NCI-H446 treated with DMSO at 0.1 percent for 48 hours (cell line): ENCODE measurements around the gene MBTPS1.
"Not testable (repeated sequence)": the region's sequence is repeated elsewhere in the genome, so short reads cannot be mapped to it uniquely, and the experiment has no call there.

Experiments used
- DNase-seq: peaks from one replicate; lab custom pipeline; 2025; lab: John Stamatoyannopoulos, UW

Gene MBTPS1

GRCh38 chr16:84137287-84137686 is 20.5 kb upstream of the MBTPS1 start:
- no peak for DNase-seq

DNA sequence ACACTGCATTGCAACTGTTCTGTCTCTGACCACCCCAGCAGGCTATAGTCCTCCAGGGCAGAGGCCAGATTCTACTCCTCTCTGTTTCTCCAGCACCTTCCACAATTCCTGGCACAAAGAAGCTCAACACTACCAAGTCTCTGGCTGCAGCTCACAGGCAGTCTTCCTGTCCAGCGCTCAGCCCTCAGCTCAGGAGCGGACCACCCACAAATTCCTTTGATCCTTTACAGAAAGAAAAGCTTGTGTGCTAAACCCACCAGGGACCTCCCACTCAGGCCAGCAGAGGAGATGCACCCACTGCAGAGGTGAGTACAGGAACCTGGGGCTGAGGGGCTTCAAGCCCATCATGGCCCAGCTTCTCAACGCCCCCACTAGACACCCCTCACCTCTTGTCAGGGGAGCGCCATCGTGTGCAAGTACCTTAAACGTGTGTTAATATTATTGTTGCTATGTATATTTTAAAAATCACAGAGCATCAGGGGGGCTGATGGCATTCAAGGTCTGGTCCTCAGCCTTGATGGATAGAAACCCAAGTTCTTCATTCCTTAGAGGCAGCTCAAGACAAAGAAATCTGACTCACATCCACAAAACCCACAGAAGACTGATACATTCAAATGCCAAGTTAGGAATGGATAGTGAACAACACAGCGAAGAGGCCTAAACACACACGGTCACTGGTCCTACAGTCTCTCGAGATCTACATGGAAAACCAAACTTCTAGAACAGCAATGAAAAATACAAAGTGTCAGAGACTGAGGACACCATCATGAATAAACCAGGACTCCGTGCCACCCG is 19.8 kb upstream of the MBTPS1 start:
- no peak for DNase-seq

DNA sequence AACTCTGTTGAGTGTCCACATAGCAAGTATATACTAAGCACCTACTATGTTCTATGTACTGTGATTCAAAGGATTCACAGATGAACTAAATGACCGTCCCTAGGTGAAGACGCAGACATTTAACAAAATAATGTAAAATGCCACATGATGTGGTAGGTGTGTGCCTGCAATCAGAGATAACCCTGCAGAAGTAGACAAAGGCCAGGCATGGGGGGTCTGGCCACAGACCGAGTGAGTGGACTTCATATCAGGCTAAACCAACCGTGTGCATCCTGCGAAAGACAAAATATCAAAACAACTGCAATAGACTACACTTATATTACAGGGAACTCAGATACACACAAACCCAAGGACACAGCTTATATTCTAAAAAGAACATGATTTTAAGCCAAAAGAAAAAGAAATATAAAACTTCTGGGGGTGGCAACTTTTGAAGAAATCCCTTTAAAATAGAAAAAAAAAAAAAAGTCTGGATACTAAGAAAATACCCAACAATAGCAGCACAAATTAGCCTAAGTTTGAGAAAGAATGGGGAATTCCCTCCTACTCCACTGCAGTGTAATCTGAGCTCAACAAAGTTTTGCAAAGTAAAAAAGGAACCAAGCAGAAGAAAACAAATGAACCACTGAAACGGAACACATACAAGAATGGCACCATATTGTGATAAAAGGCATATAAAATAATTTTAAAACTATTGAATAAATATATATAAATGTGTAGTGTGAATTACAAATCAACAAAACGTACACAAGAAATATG is 16.0 kb upstream of the MBTPS1 start:
- DNase-seq, result no peak

DNA sequence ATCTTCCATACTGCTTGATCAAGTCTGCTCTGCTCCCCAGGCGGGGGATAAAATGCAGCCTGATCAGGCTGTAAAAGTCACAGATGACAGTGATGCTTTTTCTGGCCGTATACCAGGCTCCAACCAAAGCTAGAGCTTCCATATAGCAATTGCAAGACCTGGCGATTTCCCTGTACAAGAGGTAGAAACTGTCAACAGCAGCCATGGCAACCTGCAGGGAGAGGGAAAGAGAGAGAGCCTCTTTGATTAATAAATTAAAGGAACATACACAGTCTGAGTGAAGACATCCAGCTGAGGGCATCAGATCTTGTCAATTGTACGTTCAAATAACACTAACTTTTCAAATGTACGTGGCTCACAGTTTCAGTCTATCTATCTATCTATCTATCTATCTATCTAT is 14.4 kb upstream of the MBTPS1 start:
- no peak for DNase-seq

- DNase-seq, result no peak
Measured at GRCh38 chr16:84124257-84125073, 7.7 kb upstream of the MBTPS1 start.

- no peak for DNase-seq
Measured at GRCh38 chr16:84121007-84121406, 4.3 kb upstream of the MBTPS1 start.

DNA sequence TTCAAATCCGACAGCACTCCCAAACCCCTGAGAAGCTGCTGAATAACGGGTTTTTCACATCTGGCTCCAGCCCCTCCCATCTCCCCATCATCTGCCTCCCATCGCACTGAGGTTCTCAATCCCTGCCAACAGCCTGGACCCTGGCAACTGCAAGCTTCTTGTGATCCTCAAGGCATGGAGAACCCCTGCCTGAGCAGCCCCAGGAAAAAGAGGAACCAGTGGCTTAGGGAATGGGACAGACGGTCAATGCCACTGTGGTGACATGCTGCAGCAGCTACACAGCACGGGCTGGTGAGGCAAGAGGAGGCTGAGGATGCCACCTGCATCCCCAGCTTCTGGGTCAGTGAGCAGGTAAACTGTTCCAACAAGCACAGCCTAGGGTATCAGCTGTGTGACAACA is 3.3 kb upstream of the MBTPS1 start:
- no peak for DNase-seq

GRCh38 chr16:84119368-84119767 is 2.6 kb upstream of the MBTPS1 start:
- no peak for DNase-seq

GRCh38 chr16:84118315-84118714 is 1.6 kb upstream of the MBTPS1 start:
- DNase-seq, result not testable (repeated sequence)

- no peak for DNase-seq
Measured at GRCh38 chr16:84117494-84117843, 727 bp upstream of the MBTPS1 start.

GRCh38 chr16:84115919-84116719 is 623 bp downstream of the MBTPS1 start:
- DNase-seq, result peak; percentile 0

GRCh38 chr16:84111949-84112348 is 4.8 kb downstream of the MBTPS1 start:
- DNase-seq, result not testable (repeated sequence)

- no peak for DNase-seq
Measured at GRCh38 chr16:84111525-84111924, 5.2 kb downstream of the MBTPS1 start.

DNA sequence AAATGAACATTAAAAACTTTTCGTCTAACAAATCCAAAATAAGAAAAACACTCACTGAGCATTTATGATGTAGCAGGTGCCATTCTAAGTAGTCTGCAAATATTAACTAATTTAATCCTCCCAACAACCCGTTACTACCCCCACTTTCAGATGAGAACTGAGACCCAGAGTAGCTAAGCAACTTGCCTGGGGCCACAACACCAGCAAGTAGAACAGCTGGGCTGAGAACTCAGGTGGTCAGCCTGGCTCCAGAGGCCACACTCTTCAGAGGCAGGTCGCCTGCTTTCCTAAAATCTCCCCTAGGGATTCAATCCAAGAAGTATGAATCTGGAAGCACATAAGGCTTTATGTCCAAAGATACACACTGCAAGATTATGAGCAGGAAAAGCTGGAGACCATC is 6.2 kb downstream of the MBTPS1 start:
- no peak for DNase-seq

DNA sequence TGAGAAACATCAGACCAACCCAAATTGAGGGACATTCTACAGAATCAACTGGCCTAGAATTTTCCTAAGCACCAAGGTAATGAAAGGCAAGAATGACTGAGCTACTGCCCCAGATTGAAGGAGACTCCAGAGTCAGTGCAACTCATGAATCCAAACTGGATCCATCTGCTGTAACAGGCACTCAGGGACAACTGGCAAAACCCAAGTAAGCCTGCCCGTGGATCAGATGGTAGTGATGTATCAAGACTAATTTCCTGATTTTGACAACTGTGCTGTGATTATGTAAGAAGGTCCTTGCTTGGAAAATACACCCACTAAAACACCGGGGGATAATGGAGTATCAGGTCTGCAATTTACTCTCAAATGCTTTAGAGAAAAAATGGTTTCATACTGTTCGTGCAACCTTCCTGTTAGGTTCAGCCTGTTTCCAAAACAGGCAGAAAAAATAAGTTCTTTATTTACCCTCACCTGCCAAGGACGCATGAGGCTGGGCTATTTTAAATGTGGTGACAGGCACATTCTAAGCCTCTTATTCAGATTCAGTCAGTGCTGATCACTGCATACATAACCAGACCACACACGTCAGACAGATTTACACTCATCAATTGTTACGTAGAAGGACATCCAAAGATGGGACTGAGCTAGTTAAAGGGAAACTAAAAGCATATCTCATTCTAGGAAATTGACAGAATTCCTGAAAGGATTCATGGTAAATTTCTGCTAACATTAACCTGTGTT is 7.0 kb downstream of the MBTPS1 start:
- no peak for DNase-seq

GRCh38 chr16:84107921-84108320 is 8.8 kb downstream of the MBTPS1 start:
- no peak for DNase-seq

DNA sequence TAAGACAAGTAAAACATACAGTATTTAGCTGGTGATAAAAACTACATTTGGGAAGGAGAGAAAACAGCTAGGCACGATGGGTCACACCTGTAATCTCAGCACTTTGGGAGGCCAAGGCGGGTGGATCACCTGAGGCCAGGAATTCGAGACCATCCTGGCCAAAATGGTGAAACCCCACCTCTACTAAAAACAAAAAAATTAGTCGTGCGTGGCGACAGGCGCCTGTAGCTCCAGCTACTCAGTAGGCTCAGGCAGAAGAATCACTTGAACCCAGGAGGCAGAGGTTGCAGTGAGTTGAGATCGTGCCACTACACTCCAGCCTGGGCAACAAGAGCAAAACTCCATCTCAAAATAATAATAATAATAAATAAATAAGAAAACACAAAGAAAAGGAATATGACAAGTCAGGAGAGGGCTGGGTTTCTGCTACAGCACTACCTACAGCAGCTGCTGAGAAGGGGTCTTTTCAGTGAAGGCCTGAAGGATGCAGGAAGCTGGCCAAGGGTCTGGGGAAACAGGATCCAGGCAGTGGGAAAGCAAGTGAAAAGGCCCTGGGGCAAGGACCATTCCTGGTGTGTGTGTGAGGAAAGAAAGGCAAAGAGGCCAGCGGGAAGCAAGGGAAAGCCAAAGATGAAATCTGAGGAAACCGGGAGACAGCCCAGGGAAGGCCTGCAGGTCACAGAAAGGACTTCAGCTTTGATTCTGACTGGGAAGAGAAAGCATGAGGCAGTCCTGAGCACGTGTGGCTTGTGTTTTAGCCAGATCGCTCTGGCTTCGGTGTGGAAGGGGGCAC is 10.6 kb downstream of the MBTPS1 start:
- no peak for DNase-seq

DNA sequence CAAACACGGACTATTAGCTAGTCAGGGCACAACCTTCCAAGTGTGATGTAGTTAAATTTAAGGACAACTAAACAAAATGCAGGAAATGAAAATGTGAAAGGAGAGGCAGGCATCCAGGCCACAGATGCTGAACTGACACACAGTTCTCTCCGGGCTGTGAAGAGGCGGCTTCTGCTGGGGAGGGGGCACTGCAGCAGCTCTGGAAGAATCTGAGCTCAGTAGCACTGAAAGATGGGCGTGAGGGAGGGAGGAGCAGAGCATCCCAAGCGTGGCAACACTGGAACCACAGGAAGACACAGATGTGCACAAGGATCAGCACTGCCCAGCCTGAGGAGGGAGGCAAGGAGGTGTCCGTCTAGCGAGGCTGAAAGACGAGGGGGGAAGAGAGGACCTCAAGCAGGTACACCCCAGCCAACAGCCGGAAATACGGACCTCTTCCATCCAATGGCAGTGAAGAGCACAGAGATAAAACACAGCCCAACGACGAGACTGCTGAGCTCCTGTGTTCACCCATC is 11.4 kb downstream of the MBTPS1 start:
- no peak for DNase-seq

GRCh38 chr16:84104231-84104630 is 12.5 kb downstream of the MBTPS1 start:
- DNase-seq, result no peak

DNA sequence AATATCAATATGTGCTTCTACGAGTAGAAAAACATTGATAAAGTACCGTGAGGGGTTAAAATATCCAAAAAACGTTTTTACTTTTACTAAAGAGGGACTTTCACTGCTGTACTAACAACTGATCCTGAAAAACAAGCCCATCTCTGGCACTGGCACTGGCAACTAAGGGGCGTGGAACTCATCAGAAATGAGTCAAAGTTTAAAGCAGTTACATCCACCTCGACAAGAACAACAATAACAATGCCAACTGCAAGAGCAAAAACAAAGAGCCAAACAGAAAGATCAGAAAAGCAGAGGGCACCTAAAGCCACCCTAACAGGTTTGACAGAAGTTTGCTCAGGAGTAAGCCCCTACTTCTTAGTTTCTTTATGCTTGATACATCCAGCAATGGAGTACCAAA is 13.1 kb downstream of the MBTPS1 start:
- DNase-seq, result no peak
